OCI-LY3 (cell line): ENCODE measurements around the gene MBIP.

ENCODE experiments used
- H2AFZ ChIP-seq: fragments of 200-600, 300-600 bp; shearing (Covaris generic); 2 replicates; pipeline ENCODE4 v1.6.0; 2014; ENCODE audit warnings: antibody characterized with exemption, low read depth, low read length
- H3K27ac ChIP-seq: fragments of 200-600, 300-600 bp; sonication (generic); 2 replicates; pipeline ENCODE4 v1.5.1; 2014; ENCODE audit warnings: mild to moderate bottlenecking, low read length, moderate library complexity, mixed read lengths
- H3K27me3 ChIP-seq: fragments of 200-600, 300-600 bp; sonication (generic); 2 replicates; pipeline ENCODE4 v1.6.1; 2014; ENCODE audit warnings: low read depth, low read length, mixed read lengths
- H3K36me3 ChIP-seq: fragments of 200-600, 300-600 bp; sonication (generic); replicated peaks from 2 replicates; pipeline ENCODE3; 2014; ENCODE audit warnings: low read depth, low read length, mixed read lengths
- H3K4me1 ChIP-seq: fragments of 300-600, 200-600 bp; sonication (generic); 2 replicates; pipeline ENCODE4 v1.6.1; 2014; ENCODE audit warnings: low read length, mixed read lengths
- H3K4me2 ChIP-seq: fragments of 200-600, 300-600 bp; sonication (generic); 2 replicates; pipeline ENCODE4 v1.6.1; 2014; ENCODE audit warnings: low read length, mixed read lengths
- H3K4me3 ChIP-seq: fragments of 300-600, 200-600 bp; sonication (generic); 2 replicates; pipeline ENCODE4 v1.5.1; 2014; ENCODE audit warnings: antibody characterized with exemption, mild to moderate bottlenecking, low read length, moderate library complexity
- H3K79me2 ChIP-seq: fragments of 300-600, 200-600 bp; shearing (Covaris generic); 2 replicates; pipeline ENCODE4 v1.6.1; 2014; ENCODE audit warnings: mild to moderate bottlenecking, low read length, mixed read lengths
- H3K9ac ChIP-seq: fragments of 300-600, 200-600 bp; shearing (Covaris generic); 2 replicates; pipeline ENCODE4 v1.6.0; 2014; ENCODE audit warnings: mild to moderate bottlenecking, low read length, moderate library complexity
- H3K9me3 ChIP-seq: fragments of 200-600, 300-600 bp; shearing (Covaris generic); 2 replicates; pipeline ENCODE4 v1.6.1; 2014; ENCODE audit warnings: low read length, mixed read lengths; ENCODE audit not compliant: insufficient read depth
- H4K20me1 ChIP-seq: fragments of 200-600, 300-600 bp; sonication (generic); 2 replicates; pipeline ENCODE4 v1.6.1; 2016; ENCODE audit warnings: low read length, mixed read lengths; ENCODE audit not compliant: insufficient read depth
- EZH2phosphoT487 ChIP-seq: fragments of 200-600 bp; shearing (Covaris generic); IDR thresholded peaks from 2 replicates; pipeline ENCODE4 v1.6.1; 2018; ENCODE audit warnings: antibody characterized with exemption, mixed run types, low read depth
- TF ChIP-seq, protein P1 (sequence below): fragments of 200-600, 300-600 bp; sonication (generic); IDR thresholded peaks from 2 replicates; pipeline ENCODE4 v1.5.1; 2014; ENCODE audit warnings: antibody characterized with exemption, low read length, low read depth

The MBIP gene

DNA sequence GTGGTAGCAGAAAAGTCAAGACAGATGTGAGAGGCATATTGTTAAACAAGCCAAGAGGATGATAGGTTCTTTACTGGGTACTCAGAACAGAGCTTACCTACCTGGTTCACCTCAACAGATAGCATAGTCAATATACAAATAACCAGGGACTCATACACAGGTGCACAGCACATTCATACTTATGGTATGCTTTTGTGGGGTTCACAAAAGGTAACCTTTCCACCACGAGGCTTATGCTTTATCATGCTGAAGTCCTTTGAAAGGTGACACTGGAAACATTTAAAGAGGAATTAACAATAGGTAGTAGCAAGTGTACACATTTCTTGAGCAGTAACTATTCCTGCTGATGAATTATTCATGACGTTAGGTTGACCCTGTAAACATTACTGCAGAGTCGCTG is 42.2 kb upstream of the MBIP start:
- H3K4me3 ChIP-seq: no peak overlapping the region
- no peaks in the 10 kb centered on the region for H3K36me3 ChIP-seq
- H3K4me2 ChIP-seq: no peak overlapping the region
- H3K79me2 ChIP-seq: no peaks in the 10 kb centered on the region
- no peak overlapping the region for H2AFZ ChIP-seq
- no peaks in the 10 kb centered on the region for H3K9me3 ChIP-seq
- TF ChIP-seq, protein P1, sequence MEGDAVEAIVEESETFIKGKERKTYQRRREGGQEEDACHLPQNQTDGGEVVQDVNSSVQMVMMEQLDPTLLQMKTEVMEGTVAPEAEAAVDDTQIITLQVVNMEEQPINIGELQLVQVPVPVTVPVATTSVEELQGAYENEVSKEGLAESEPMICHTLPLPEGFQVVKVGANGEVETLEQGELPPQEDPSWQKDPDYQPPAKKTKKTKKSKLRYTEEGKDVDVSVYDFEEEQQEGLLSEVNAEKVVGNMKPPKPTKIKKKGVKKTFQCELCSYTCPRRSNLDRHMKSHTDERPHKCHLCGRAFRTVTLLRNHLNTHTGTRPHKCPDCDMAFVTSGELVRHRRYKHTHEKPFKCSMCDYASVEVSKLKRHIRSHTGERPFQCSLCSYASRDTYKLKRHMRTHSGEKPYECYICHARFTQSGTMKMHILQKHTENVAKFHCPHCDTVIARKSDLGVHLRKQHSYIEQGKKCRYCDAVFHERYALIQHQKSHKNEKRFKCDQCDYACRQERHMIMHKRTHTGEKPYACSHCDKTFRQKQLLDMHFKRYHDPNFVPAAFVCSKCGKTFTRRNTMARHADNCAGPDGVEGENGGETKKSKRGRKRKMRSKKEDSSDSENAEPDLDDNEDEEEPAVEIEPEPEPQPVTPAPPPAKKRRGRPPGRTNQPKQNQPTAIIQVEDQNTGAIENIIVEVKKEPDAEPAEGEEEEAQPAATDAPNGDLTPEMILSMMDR: no peak
- no peak for TF ChIP-seq EZH2phosphoT487
- H3K4me1 ChIP-seq: peaks cover 6% of the 10 kb centered on the region; the same call in 1 of the 2 replicates
- H4K20me1 ChIP-seq: no peaks in the 10 kb centered on the region
- no peak overlapping the region for H3K27ac ChIP-seq
- no peak overlapping the region for H3K9ac ChIP-seq
- no peaks in the 10 kb centered on the region for H3K27me3 ChIP-seq

DNA sequence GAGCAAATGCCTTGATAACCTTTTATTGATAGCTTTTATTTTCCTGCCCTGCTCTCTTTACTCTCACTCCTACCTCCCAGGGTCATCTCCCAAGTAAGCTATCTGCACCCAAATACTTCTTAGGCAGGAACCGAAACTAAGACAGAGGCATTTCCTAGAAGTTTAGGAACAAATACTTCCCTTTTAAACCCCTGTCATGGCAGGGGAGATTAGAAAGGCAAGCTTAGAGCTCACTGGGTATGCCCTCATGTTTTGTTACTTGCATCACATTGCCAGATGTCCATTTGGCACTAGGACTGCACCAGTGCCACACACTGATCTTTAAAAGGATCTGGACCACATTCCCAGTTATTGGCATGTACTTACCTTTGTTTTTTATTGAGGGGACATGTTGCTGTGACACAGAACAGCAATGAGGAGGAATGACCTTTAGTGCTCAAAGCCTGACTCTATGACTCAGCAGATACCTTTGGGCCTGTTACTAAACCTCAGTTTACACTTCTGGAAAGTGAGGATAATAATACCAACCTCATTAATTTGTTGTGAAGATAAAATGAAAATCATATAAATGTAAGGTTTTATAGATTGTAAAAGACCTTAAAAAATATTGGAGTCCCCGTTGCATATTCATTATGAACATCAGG is 40.9 kb upstream of the MBIP start:
- Histone ChIP-seq H4K20me1 (no peaks in the 10 kb centered on the region), H3K36me3 (no peaks in the 10 kb centered on the region), H3K9me3 (no peaks in the 10 kb centered on the region), H3K27me3 (no peaks in the 10 kb centered on the region), H2AFZ (no peak overlapping the region), H3K4me2 (no peak overlapping the region), H3K4me1 (peaks cover 6% of the 10 kb centered on the region; the same call in 1 of the 2 replicates), H3K27ac (no peak overlapping the region), H3K79me2 (no peaks in the 10 kb centered on the region), H3K9ac (no peak overlapping the region), H3K4me3 (no peak overlapping the region)
- no peak for TF ChIP-seq EZH2phosphoT487
- TF ChIP-seq, protein P1: no peak

DNA sequence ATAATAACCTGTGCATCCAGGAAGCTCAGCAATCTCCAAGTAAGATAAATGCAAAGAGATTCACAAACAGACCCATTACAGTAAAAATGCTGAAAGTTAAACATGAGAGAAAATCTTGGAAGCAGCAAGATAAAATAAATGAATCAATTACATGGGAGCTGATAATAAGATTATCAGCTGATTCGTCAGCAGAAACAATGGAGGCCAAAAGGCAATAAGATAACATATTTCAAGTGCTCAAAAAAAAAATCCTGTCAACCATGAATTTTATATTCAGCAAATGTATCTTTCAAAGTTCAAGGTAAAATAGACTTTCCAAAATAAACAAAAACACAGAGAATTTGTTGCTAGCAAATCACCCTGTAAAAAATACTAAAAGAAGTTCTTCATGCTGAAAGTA is 36.4 kb upstream of the MBIP start:
- Histone ChIP-seq H3K4me2 (no peak overlapping the region), H3K27ac (no peak overlapping the region), H3K36me3 (no peaks in the 10 kb centered on the region), H4K20me1 (no peaks in the 10 kb centered on the region), H3K4me3 (no peak overlapping the region), H3K79me2 (no peaks in the 10 kb centered on the region), H2AFZ (no peak overlapping the region), H3K27me3 (no peaks in the 10 kb centered on the region), H3K9ac (no peak overlapping the region), H3K9me3 (peaks cover 11% of the 10 kb centered on the region), H3K4me1 (peaks cover 6% of the 10 kb centered on the region; the same call in 1 of the 2 replicates)
- TF ChIP-seq, protein P1: no peak
- no peak for TF ChIP-seq EZH2phosphoT487

DNA sequence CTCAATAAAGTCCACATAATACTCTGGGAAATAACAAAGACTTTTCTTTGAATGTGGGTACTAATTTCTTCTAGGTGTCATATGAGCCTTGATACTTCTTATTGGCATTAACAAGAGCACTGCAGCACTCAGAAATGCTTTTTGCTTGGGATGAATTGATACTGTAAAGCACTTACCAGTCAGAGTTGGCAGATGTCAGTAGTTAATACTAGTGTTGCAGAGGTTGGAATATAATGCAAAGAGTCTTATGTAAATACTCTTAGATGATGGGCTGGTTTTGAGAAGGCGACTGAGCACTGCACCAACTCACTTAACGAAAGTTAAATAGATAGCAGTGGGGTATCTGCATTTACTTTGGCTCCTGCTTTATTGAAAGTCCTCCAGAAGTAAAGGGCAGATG is 25.6 kb upstream of the MBIP start:
- no peaks in the 10 kb centered on the region for H4K20me1 ChIP-seq

More for the DNA sequence above, 25.6 kb upstream of the MBIP start:
- TF ChIP-seq, protein P1: no peak
- no peak for TF ChIP-seq EZH2phosphoT487
- no peaks in the 10 kb centered on the region for H3K79me2 ChIP-seq
- H2AFZ ChIP-seq: no peak overlapping the region
- no peak overlapping the region for H3K9ac ChIP-seq
- no peaks in the 10 kb centered on the region for H3K27me3 ChIP-seq
- no peaks in the 10 kb centered on the region for H3K36me3 ChIP-seq
- H3K27ac ChIP-seq: no peak overlapping the region
- no peaks in the 10 kb centered on the region for H3K4me1 ChIP-seq
- no peaks in the 10 kb centered on the region for H3K9me3 ChIP-seq
- H3K4me2 ChIP-seq: no peak overlapping the region
- no peak overlapping the region for H3K4me3 ChIP-seq
